HepG2 (cell line): ENCODE data around the gene DST. TPM values are rescaled to one million over a fixed set of nuclear protein-coding genes. Genes with fewer than 3 reads are reported as not detected.

Experiments
- ATAC-seq: fragments of 200-7000 bp; cut with Tn5 transposase; 3 replicates; pipeline ENCODE4 v1.9.1; 2020; ENCODE audit warnings: mild to moderate bottlenecking, moderate library complexity
- BruUV-seq: library from RNA; stranded (reverse); fragments of 400-500 nt; replicated peaks from 2 replicates; lab custom pipeline; 2021; lab: Mats Ljungman, UMichigan
- CTCF ChIA-PET: fragments of 300-600 bp; formaldehyde crosslinking; extraction: SDS; loops from one replicate; lab custom pipeline; 2021; ENCODE audit warnings: low total read pairs, inconsistent platforms, low intra/inter-chr PET ratio; lab: Yijun Ruan, JAX
- POLR2A ChIA-PET: fragments of 350-600 bp; sonication (Branson Sonifier 250); formaldehyde crosslinking; loops from one replicate; lab custom pipeline; 2020; ENCODE audit warnings: antibody characterized with exemption, inconsistent platforms; lab: Yijun Ruan, JAX
- DNase-seq: peaks from one replicate; pipeline ENCODE4 v3.0.0-alpha.2; 2015; ENCODE audit warnings: low spot score
- FAIRE-seq: peaks from 3 replicates; lab custom pipeline; 2011; peaks lifted over from hg19 to GRCh38; lab: Jason Lieb, UNC
- H2AFZ ChIP-seq: one replicate; pipeline ENCODE4 v1.6.1; 2011; ENCODE audit warnings: low read length, inconsistent platforms
- H3K27ac ChIP-seq: fragments of 300-600 bp; 3 replicates; pipeline ENCODE4 v1.8.0; 2011; ENCODE audit warnings: mixed run types, mild to moderate bottlenecking, mixed read lengths, low read length, inconsistent platforms; ENCODE audit not compliant: insufficient read depth; ENCODE audit errors: extremely low read length
- H3K27me3 ChIP-seq, 2 experiments: fragments of 200-600 bp in 1 of 2; 2 replicates in 1 of 2; 3 replicates in 1 of 2; pipeline versions ENCODE4 v1.6.0 to v1.8.0; 2011; ENCODE audit warnings: low read length in 2 of 2, mild to moderate bottlenecking in 2 of 2, moderate library complexity in 2 of 2, inconsistent platforms in 1 of 2; ENCODE audit not compliant: insufficient read depth in 2 of 2, control insufficient read depth in 1 of 2
- H3K36me3 ChIP-seq, 2 experiments: fragments of 200-600 bp in 1 of 2; replicated peaks in 1 of 2; 2 replicates in 1 of 2; 3 replicates in 1 of 2; pipeline versions ENCODE4 v1.5.1 to v1.8.0; 2011; ENCODE audit warnings: low read length in 2 of 2, inconsistent platforms in 1 of 2; ENCODE audit not compliant: insufficient read depth in 2 of 2, control insufficient read depth in 1 of 2
- H3K4me1 ChIP-seq: 2 replicates; pipeline ENCODE4 v1.5.1; 2012; ENCODE audit warnings: low read length, inconsistent platforms; ENCODE audit not compliant: insufficient read depth
- H3K4me2 ChIP-seq: 2 replicates; pipeline ENCODE4 v1.6.0; 2011; ENCODE audit warnings: low read depth, low read length, inconsistent platforms
- H3K4me3 ChIP-seq, 3 experiments: fragments of 200-600 bp in 1 of 3; sonication (generic), shearing (Covaris generic) in 1 of 3; replicated peaks in 1 of 3; 2 replicates each; pipeline ENCODE4 v1.5.1; 2011 to 2016; ENCODE audit warnings: low read length in 3 of 3, inconsistent platforms in 2 of 3, low read depth in 2 of 3, mild to moderate bottlenecking in 2 of 3, control low read depth in 1 of 3, mixed read lengths in 1 of 3; ENCODE audit not compliant: insufficient read depth in 1 of 3
- H3K79me2 ChIP-seq: one replicate; pipeline ENCODE4 v1.6.1; 2011; ENCODE audit warnings: low read length, inconsistent platforms; ENCODE audit not compliant: insufficient read depth
- H3K9ac ChIP-seq: 2 replicates; pipeline ENCODE4 v1.6.0; 2011; ENCODE audit warnings: mild to moderate bottlenecking, low read depth, low read length, inconsistent platforms; ENCODE audit not compliant: insufficient read depth
- H3K9me3 ChIP-seq: 2 replicates; pipeline ENCODE4 v1.5.1; 2012; ENCODE audit warnings: mild to moderate bottlenecking, low read length
- H4K20me1 ChIP-seq: 2 replicates; pipeline ENCODE4 v1.6.0; 2011; ENCODE audit warnings: inconsistent platforms, mild to moderate bottlenecking, low read length, moderate library complexity; ENCODE audit not compliant: insufficient read depth
- DMAP1 ChIP-seq: IDR thresholded peaks from 2 replicates; pipeline ENCODE4 v1.6.1; 2016
- GMEB1 ChIP-seq: sonication (generic); formaldehyde crosslinking; IDR thresholded peaks from 2 replicates; pipeline ENCODE4 v1.5.1; 2020; ENCODE audit warnings: missing genetic modification reagents, mild to moderate bottlenecking, borderline replicate concordance
- MAX ChIP-seq: IDR thresholded peaks from 2 replicates; pipeline ENCODE4 v1.6.1; 2012; ENCODE audit warnings: inconsistent platforms
- SMARCC2 ChIP-seq: fragments of 450-650 bp; IDR thresholded peaks from 2 replicates; pipeline ENCODE4 v1.6.1; 2017; ENCODE audit warnings: antibody characterized with exemption, mild to moderate bottlenecking
- ZBTB39 ChIP-seq: sonication (generic); formaldehyde crosslinking; IDR thresholded peaks from 2 replicates; pipeline ENCODE4 v1.5.0; 2020; ENCODE audit warnings: missing genetic modification reagents
- ZNF280D ChIP-seq: sonication (generic); formaldehyde crosslinking; IDR thresholded peaks from 2 replicates; pipeline ENCODE4 v1.5.1; 2020; ENCODE audit warnings: mild to moderate bottlenecking, missing genetic modification reagents
- ZNF605 ChIP-seq: sonication (generic); formaldehyde crosslinking; IDR thresholded peaks from 2 replicates; pipeline ENCODE4 v1.8.0; 2022; ENCODE audit warnings: mild to moderate bottlenecking, missing genetic modification reagents
- ZNF891 ChIP-seq: sonication (generic); formaldehyde crosslinking; IDR thresholded peaks from 2 replicates; pipeline ENCODE4 v1.5.0; 2020; ENCODE audit warnings: mild to moderate bottlenecking, missing genetic modification reagents
- WGBS: methylation state at CpG from one replicate; pipeline ENCODE4 v1.1.6; 2017; ENCODE audit warnings: low lambda C conversion rate; 5-methylcytosine and 5-hydroxymethylcytosine counted together
- in situ Hi-C: cut with HindIII; loops from 2 replicates; pipeline ENCODE4 v1.10.0; 2017; ENCODE audit warnings: low pct_unique_long_range_greater_than_20kb; ENCODE audit not compliant: extremely low pct_ligation_motif_present
- intact Hi-C: fragments of 100-400 bp; cut with micrococcal nuclease; formaldehyde crosslinking; loops from one replicate; pipeline ENCODE4 v1.10.0; 2022; ENCODE audit not compliant: unreplicated experiment
- polyA plus RNA-seq, 8 experiments: library from polyadenylated mRNA; depleted of rRNA in 3 of 8; stranded (reverse) in 7 of 8; unstranded in 1 of 8; fragments of >200 nt; fragmentation: Illumina TruSeq in 4 of 8; extraction: Trizol in 4 of 8; gene quantifications; 2 replicates each; pipeline versions ENCODE4 v1.2.1 to v1.2.3, GENCODE V29; 2011 to 2016; ENCODE audit warnings: low read depth in 4 of 8, missing spikeins in 1 of 8, mixed read lengths in 1 of 8; ENCODE audit not compliant: insufficient read depth in 1 of 8
- total RNA-seq, 5 experiments: library from RNA; depleted of rRNA; stranded (reverse); fragments of >200 nt; fragmentation: Illumina TruSeq; extraction: Trizol; gene quantifications; 2 replicates each; pipeline ENCODE4 v1.2.3, GENCODE V29; 2016; ENCODE audit warnings: low read depth in 1 of 5

DST gene
- total and polyA plus RNA-seq, 2 of the 13 experiments (the other 11 are each of a cell fraction or from before 2014, with no cell fraction given): 64.4 to 89.0 TPM

GRCh38 chr6:56660381-56660730 is 17.7 kb upstream of the DST start:
- no peaks in the 10 kb centered on the region; a peak in 1 of 5 replicates for H3K36me3 ChIP-seq
- ChIA-PET POLR2A (no interaction called here), CTCF (no interaction called here)
- no peaks in the 10 kb centered on the region for H3K79me2 ChIP-seq
- H3K27ac ChIP-seq: no peak overlapping the region
- FAIRE-seq: no peak
- intact Hi-C loops (no loop called here), in situ Hi-C loops (no loop called here)
- no peak overlapping the region for H2AFZ ChIP-seq
- H3K4me1 ChIP-seq: peaks cover 24% of the 10 kb centered on the region
- no peak overlapping the region for H3K9ac ChIP-seq
- H3K4me3 ChIP-seq: no peak overlapping the region
- no peaks in the 10 kb centered on the region for H3K9me3 ChIP-seq
- DNase-seq: no peak
- no TSS peak for BruUV-seq
- WGBS: 90% methylated on average over 3 of the region's 3 CpGs
- no peak overlapping the region for H3K4me2 ChIP-seq
- TF ChIP-seq SMARCC2 (no peak), ZBTB39 (CRISPR knock-in tag) (no peak), GMEB1 (CRISPR knock-in tag) (no peak), ZNF605 (no peak), ZNF280D (CRISPR knock-in tag) (no peak), MAX (no peak), DMAP1 (CRISPR knock-in tag) (no peak), ZNF891 (CRISPR knock-in tag) (no peak)
- TF ChIP-seq, all 625 proteins: peak for 0
- ATAC-seq: no peak
- Histone ChIP-seq H4K20me1 (no peaks in the 10 kb centered on the region), H3K27me3 (no peaks in the 10 kb centered on the region)
